Esophagus muscularis mucosa (tissue), 4 donors: ENCODE measurements around the gene SLC35F4. TPM values are rescaled to one million over a fixed set of nuclear protein-coding genes. Genes with fewer than 3 reads are reported as not detected.

Experiments
- DNase-seq: peaks from one replicate; pipeline ENCODE4 v3.0.0-alpha.2; 2017; ENCODE audit errors: extremely low spot score
- H3K27ac ChIP-seq, 4 donors: fragments of 200-600 bp; sonication (generic); replicated peaks in 1 of 4; 1 replicate in 3 of 4; 2 replicates in 1 of 4; pipeline ENCODE4 v1.5.1; 2016 to 2019; ENCODE audit warnings: mild to moderate bottlenecking in 1 of 4
- H3K27me3 ChIP-seq, 4 donors: fragments of 200-600 bp; sonication (generic); one replicate each; pipeline versions ENCODE4 v1.5.1 to v1.6.0; 2016 to 2019
- H3K36me3 ChIP-seq, 4 donors: fragments of 200-600 bp; sonication (generic); one replicate each; pipeline ENCODE4 v1.5.1; 2016 to 2019
- H3K4me1 ChIP-seq, 4 donors: fragments of 200-600 bp; sonication (generic); one replicate each; pipeline ENCODE4 v1.5.1; 2016 to 2019
- H3K4me3 ChIP-seq, 4 donors: fragments of 200-600 bp; sonication (generic); 1 replicate in 2 of 4; 2 replicates in 2 of 4; pipeline ENCODE4 v1.5.1; 2016 to 2019; ENCODE audit warnings: mild to moderate bottlenecking in 4 of 4, moderate library complexity in 1 of 4
- H3K9me3 ChIP-seq, 4 donors: fragments of 200-600 bp; sonication (generic); 1 replicate in 3 of 4; 2 replicates in 1 of 4; pipeline ENCODE4 v1.5.1; 2016 to 2019
- EP300 ChIP-seq: sonication (generic); formaldehyde crosslinking; IDR thresholded peaks from one replicate; pipeline ENCODE4 v1.6.1; 2017; ENCODE audit warnings: antibody characterized with exemption
- POLR2A ChIP-seq: fragments of 450-650 bp; IDR thresholded peaks from one replicate; pipeline ENCODE4 v1.6.1; 2017; ENCODE audit warnings: antibody characterized with exemption, moderate library complexity, mild to moderate bottlenecking, low read depth
- POLR2AphosphoS5 ChIP-seq, 2 donors: sonication (generic); formaldehyde crosslinking; IDR thresholded peaks; one replicate each; pipeline ENCODE4 v1.6.1; 2017; ENCODE audit warnings: antibody characterized with exemption in 2 of 2
- WGBS: methylation state at CpG from one replicate; pipeline ENCODE4 v1.1.5; 2018; 5-methylcytosine and 5-hydroxymethylcytosine counted together
- intact Hi-C: fragments of 100-400 bp; cut with DNase I; formaldehyde crosslinking; loops from one replicate; pipeline ENCODE4 v1.15.1; 2023
- total RNA-seq, 4 donors: library from RNA; depleted of rRNA; stranded (reverse); fragments of >200 nt; gene quantifications; one replicate each; pipeline versions ENCODE4 v1.1.0 to v1.2.1, GENCODE V29; 2016
- TF ChIP-seq, protein P1 (sequence below), 3 experiments: fragments of 200-600 bp in 2 of 3; fragments of 450-650 bp in 1 of 3; sonication (generic) in 2 of 3; IDR thresholded peaks; one replicate each; pipeline ENCODE4 v1.5.1; 2017 to 2019; ENCODE audit warnings: antibody characterized with exemption in 3 of 3, mild to moderate bottlenecking in 2 of 3, moderate library complexity in 1 of 3

The SLC35F4 gene
- total RNA-seq, 4 donors from 2014 or later, result 0.42 TPM; not detected in 3

DNA sequence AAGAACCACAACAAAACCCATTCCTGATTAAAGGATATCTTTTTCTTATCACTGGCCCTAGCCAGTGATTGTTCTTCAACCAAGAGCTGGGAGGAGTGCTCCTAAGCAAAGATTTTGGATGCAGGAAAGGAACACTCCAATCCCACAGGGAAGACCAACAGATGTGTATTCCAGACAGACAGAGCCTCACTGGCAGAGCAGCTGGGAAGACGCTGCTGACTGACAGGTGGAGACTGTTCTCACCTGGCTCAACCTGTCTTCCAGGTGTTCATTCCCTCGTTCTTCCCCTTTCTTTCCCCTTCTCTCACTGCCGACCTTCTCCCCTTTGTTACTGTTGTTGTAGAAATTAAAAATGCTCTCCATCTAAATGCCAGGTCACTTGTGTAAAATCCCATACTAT, 282.5 kb downstream of the SLC35F4 start:
- 53% methylated on average over 3 of the region's 3 CpGs for WGBS
- Histone ChIP-seq H3K36me3 (no peaks in the 10 kb centered on the region), H3K4me3 (no peak overlapping the region), H3K27ac (no peak overlapping the region), H3K4me1 (no peaks in the 10 kb centered on the region), H3K27me3 (no peaks in the 10 kb centered on the region), H3K9me3 (peaks cover 0 to 6% (median 0%) of the 10 kb centered on the region in 4 donors)
- TF ChIP-seq, protein P1, sequence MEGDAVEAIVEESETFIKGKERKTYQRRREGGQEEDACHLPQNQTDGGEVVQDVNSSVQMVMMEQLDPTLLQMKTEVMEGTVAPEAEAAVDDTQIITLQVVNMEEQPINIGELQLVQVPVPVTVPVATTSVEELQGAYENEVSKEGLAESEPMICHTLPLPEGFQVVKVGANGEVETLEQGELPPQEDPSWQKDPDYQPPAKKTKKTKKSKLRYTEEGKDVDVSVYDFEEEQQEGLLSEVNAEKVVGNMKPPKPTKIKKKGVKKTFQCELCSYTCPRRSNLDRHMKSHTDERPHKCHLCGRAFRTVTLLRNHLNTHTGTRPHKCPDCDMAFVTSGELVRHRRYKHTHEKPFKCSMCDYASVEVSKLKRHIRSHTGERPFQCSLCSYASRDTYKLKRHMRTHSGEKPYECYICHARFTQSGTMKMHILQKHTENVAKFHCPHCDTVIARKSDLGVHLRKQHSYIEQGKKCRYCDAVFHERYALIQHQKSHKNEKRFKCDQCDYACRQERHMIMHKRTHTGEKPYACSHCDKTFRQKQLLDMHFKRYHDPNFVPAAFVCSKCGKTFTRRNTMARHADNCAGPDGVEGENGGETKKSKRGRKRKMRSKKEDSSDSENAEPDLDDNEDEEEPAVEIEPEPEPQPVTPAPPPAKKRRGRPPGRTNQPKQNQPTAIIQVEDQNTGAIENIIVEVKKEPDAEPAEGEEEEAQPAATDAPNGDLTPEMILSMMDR (IDR thresholded peaks at IDR 0.05), result no peak
- TF ChIP-seq POLR2AphosphoS5 (IDR thresholded peaks at IDR 0.05) (no peak), EP300 (no peak), POLR2A (no peak)
- intact Hi-C loops, result no loop called here
- no peak for DNase-seq

GRCh38 chr14:57582746-57583145, 283.1 kb downstream of the SLC35F4 start:
- H3K4me1 ChIP-seq, result no peaks in the 10 kb centered on the region
- no peak overlapping the region for H3K4me3 ChIP-seq
- no peak overlapping the region for H3K27ac ChIP-seq
- intact Hi-C loops, result no loop called here
- H3K9me3 ChIP-seq, result peaks cover 0 to 6% (median 0%) of the 10 kb centered on the region in 4 donors
- 46% methylated on average over 2 of the region's 2 CpGs for WGBS
- no peak for TF ChIP-seq EP300
- no peak for TF ChIP-seq POLR2A
- TF ChIP-seq, protein P1 (IDR thresholded peaks at IDR 0.05), result no peak
- TF ChIP-seq POLR2AphosphoS5 (IDR thresholded peaks at IDR 0.05), result no peak
- H3K27me3 ChIP-seq, result no peaks in the 10 kb centered on the region
- DNase-seq, result no peak
- no peaks in the 10 kb centered on the region for H3K36me3 ChIP-seq

DNA sequence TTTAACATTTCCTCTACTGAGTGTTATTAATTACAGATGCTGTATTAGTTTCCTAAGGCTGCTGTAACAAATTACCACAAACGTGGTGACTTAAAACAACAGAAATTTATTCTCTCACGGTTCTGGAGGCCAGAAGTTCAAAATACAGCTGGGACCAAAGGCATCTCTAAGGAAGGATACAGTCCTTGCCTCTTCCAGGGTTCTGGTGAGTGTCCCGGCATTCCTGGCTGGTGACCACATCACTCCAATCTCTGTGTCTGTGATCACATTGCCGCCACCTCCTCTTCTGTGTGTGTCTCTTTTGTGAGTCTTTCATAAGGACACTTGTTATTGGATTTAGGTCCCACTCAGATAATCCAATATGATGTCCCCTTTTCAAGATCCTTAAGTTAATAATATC, 287.1 kb downstream of the SLC35F4 start:
- no peaks in the 10 kb centered on the region for H3K36me3 ChIP-seq
- 63% methylated on average over 4 of the region's 4 CpGs for WGBS
- TF ChIP-seq, protein P1 (IDR thresholded peaks at IDR 0.05), result no peak
- TF ChIP-seq EP300 (no peak), POLR2A (no peak), POLR2AphosphoS5 (IDR thresholded peaks at IDR 0.05) (no peak)
- no peaks in the 10 kb centered on the region for H3K27me3 ChIP-seq
- intact Hi-C loops, result no loop called here
- DNase-seq, result no peak
- H3K4me1 ChIP-seq, result no peaks in the 10 kb centered on the region
- H3K27ac ChIP-seq, result no peak overlapping the region
- H3K4me3 ChIP-seq, result no peak overlapping the region
- no peaks in the 10 kb centered on the region for H3K9me3 ChIP-seq

- Histone ChIP-seq H3K36me3 (no peaks in the 10 kb centered on the region), H3K9me3 (no peaks in the 10 kb centered on the region), H3K4me3 (no peak overlapping the region), H3K27ac (no peak overlapping the region), H3K27me3 (no peaks in the 10 kb centered on the region), H3K4me1 (no peaks in the 10 kb centered on the region)
- TF ChIP-seq POLR2AphosphoS5 (IDR thresholded peaks at IDR 0.05) (no peak), POLR2A (no peak), EP300 (no peak)
- TF ChIP-seq, protein P1 (IDR thresholded peaks at IDR 0.05), result no peak
- intact Hi-C loops, result no loop called here
- DNase-seq, result no peak
- 55% methylated on average over 1 of the region's 1 CpG for WGBS
Observed at GRCh38 chr14:57576498-57576897, 289.4 kb downstream of the SLC35F4 start.

- intact Hi-C loops, result no loop called here
- 68% methylated on average over 2 of the region's 2 CpGs for WGBS
- H3K4me3 ChIP-seq, result no peak overlapping the region
Observed at GRCh38 chr14:57575482-57575881, 290.4 kb downstream of the SLC35F4 start.

More at GRCh38 chr14:57575482-57575881, 290.4 kb downstream of the SLC35F4 start:
- H3K27ac ChIP-seq, result no peak overlapping the region
- H3K9me3 ChIP-seq, result no peaks in the 10 kb centered on the region
- DNase-seq, result no peak
- no peaks in the 10 kb centered on the region for H3K27me3 ChIP-seq
- TF ChIP-seq, protein P1 (IDR thresholded peaks at IDR 0.05), result no peak
- TF ChIP-seq EP300 (no peak), POLR2AphosphoS5 (IDR thresholded peaks at IDR 0.05) (no peak), POLR2A (no peak)
- no peaks in the 10 kb centered on the region for H3K36me3 ChIP-seq
- H3K4me1 ChIP-seq, result no peaks in the 10 kb centered on the region
